IPS-NIHi7 (cell line): ENCODE measurements around the gene IKZF5.

Experiments used
- DNase-seq: peaks from one replicate; pipeline ENCODE4 v3.0.0; 2012; ENCODE audit warnings: mixed read lengths; ENCODE audit errors: extremely low spot score

IKZF5 gene

GRCh38 chr10:123016228-123016627 is 7.6 kb upstream of the IKZF5 start:
- DNase-seq = no peak

- DNase-seq = no peak
These were observed 6.2 kb upstream of the IKZF5 start for GRCh38 chr10:123014772-123015171.

GRCh38 chr10:123013456-123014419 is 5.1 kb upstream of the IKZF5 start:
- DNase-seq = no peak

- no peak for DNase-seq
These were observed 3.4 kb upstream of the IKZF5 start for GRCh38 chr10:123011987-123012386.

- DNase-seq = peak; percentile 54
These were observed 668 bp upstream of the IKZF5 start for GRCh38 chr10:123009105-123009820.

GRCh38 chr10:123007558-123008354 is 839 bp downstream of the IKZF5 start:
- DNase-seq = peak; percentile 37

GRCh38 chr10:123004298-123004697 is 4.3 kb downstream of the IKZF5 start:
- DNase-seq = no peak

- DNase-seq = no peak
These were observed 7.2 kb downstream of the IKZF5 start for GRCh38 chr10:123001370-123001769.

GRCh38 chr10:123000155-123000554 is 8.4 kb downstream of the IKZF5 start:
- DNase-seq = no peak

GRCh38 chr10:122999347-122999746 is 9.2 kb downstream of the IKZF5 start:
- no peak for DNase-seq

GRCh38 chr10:122998934-122999333 is 9.7 kb downstream of the IKZF5 start:
- no peak for DNase-seq

GRCh38 chr10:122998360-122998917 is 10.2 kb downstream of the IKZF5 start:
- DNase-seq = no peak

GRCh38 chr10:122997864-122998263 is 10.7 kb downstream of the IKZF5 start:
- no peak for DNase-seq

GRCh38 chr10:122995936-122996335 is 12.7 kb downstream of the IKZF5 start:
- no peak for DNase-seq

- DNase-seq = no peak
These were observed 14.7 kb downstream of the IKZF5 start for GRCh38 chr10:122993797-122994336.

- no peak for DNase-seq
These were observed 16.5 kb downstream of the IKZF5 start for GRCh38 chr10:122992031-122992585.

GRCh38 chr10:122990278-122990677 is 18.3 kb downstream of the IKZF5 start:
- no peak for DNase-seq

GRCh38 chr10:122988501-122988900 is 20.1 kb downstream of the IKZF5 start:
- no peak for DNase-seq

GRCh38 chr10:122986335-122986734 is 22.3 kb downstream of the IKZF5 start:
- DNase-seq = no peak

- no peak for DNase-seq
These were observed 23.9 kb downstream of the IKZF5 start for GRCh38 chr10:122984708-122985107.

GRCh38 chr10:122983898-122984297 is 24.7 kb downstream of the IKZF5 start:
- DNase-seq = no peak
